ENCODE data around the gene GALNT11.

GRCh38 chr7:152128252-152128651 is 102.8 kb downstream of the GALNT11 start:
- TF ChIP-seq CTCF (IDR thresholded peaks at IDR 0.05; ENCODE audit: low read depth, low read length, poor library complexity, severe bottlenecking), result no peak
- TF ChIP-seq EZH2phosphoT487 (IDR thresholded peaks at IDR 0.05; ENCODE audit: borderline replicate concordance, low read length), result no peak

All from DOHH2 (cell line).